Neural cell (in vitro differentiated cells): Measurements from ENCODE around the gene KRT80. TPM values are rescaled to one million over a fixed set of nuclear protein-coding genes. Genes with fewer than 3 reads are reported as not detected.

Source experiments
- H2AFZ ChIP-seq: fragments of 200-600, 300-800 bp; sonication (generic), shearing (Covaris generic); 2 replicates; pipeline ENCODE4 v1.6.0; 2014; ENCODE audit warnings: low read depth, mild to moderate bottlenecking, antibody characterized with exemption, low read length, moderate library complexity
- H3F3A ChIP-seq: fragments of 200-600 bp; shearing (Covaris generic); 2 replicates; pipeline ENCODE4 v1.6.1; 2016; ENCODE audit warnings: mild to moderate bottlenecking, moderate library complexity, mixed read lengths, antibody characterized with exemption, low read length; ENCODE audit not compliant: insufficient read depth, poor library complexity, severe bottlenecking
- H3K27ac ChIP-seq: fragments of 200-600, 300-800 bp; sonication (generic), shearing (Covaris generic); 2 replicates; pipeline ENCODE4 v1.5.1; 2014; ENCODE audit warnings: mild to moderate bottlenecking, low read length, moderate library complexity
- H3K27me3 ChIP-seq: fragments of 300-800, 200-600 bp; sonication (generic), shearing (Covaris generic); 2 replicates; pipeline ENCODE4 v1.6.0; 2014; ENCODE audit warnings: mild to moderate bottlenecking, low read depth, low read length, moderate library complexity; ENCODE audit not compliant: insufficient read depth
- H3K36me3 ChIP-seq: fragments of 300-800, 200-600 bp; sonication (generic), shearing (Covaris generic); 2 replicates; pipeline ENCODE4 v1.5.1; 2014; ENCODE audit warnings: mild to moderate bottlenecking, antibody characterized with exemption, low read length, moderate library complexity; ENCODE audit not compliant: insufficient read depth
- H3K4me2 ChIP-seq: fragments of 300-800, 200-600 bp; sonication (generic), shearing (Covaris generic); 2 replicates; pipeline ENCODE4 v1.6.0; 2014; ENCODE audit warnings: mild to moderate bottlenecking, low read length
- H3K4me3 ChIP-seq: fragments of 300-800, 200-600 bp; sonication (generic), shearing (Covaris generic); 2 replicates; pipeline ENCODE4 v1.5.1; 2014; ENCODE audit warnings: mild to moderate bottlenecking, low read length, moderate library complexity
- H3K79me2 ChIP-seq: fragments of 200-600 bp; shearing (Covaris generic); replicated peaks from 2 replicates; pipeline ENCODE4 v1.6.0; 2014; ENCODE audit warnings: mild to moderate bottlenecking, low read length, moderate library complexity; ENCODE audit not compliant: insufficient read depth
- H3K9ac ChIP-seq: fragments of 300-800, 200-600 bp; sonication (generic), shearing (Covaris generic); 2 replicates; pipeline ENCODE4 v1.6.1; 2016; ENCODE audit warnings: mild to moderate bottlenecking, low read length, mixed read lengths
- H3K9me2 ChIP-seq: fragments of 200-600 bp; shearing (Covaris generic); 2 replicates; pipeline ENCODE4 v1.6.1; 2016; ENCODE audit warnings: mild to moderate bottlenecking, low read length, mixed read lengths; ENCODE audit not compliant: insufficient read depth
- H3K9me3 ChIP-seq: fragments of 200-600, 300-800 bp; sonication (generic), shearing (Covaris generic); 2 replicates; pipeline ENCODE4 v1.6.1; 2016; ENCODE audit warnings: mild to moderate bottlenecking, mixed run types, low read length, moderate library complexity, mixed read lengths
- H4K20me1 ChIP-seq: fragments of 200-600 bp; shearing (Covaris generic); 2 replicates; pipeline ENCODE4 v1.6.1; 2016; ENCODE audit warnings: mild to moderate bottlenecking, mixed run types; ENCODE audit not compliant: insufficient read depth
- EP300 ChIP-seq: fragments of 450-650 bp; conservative IDR thresholded peaks from 2 replicates; pipeline ENCODE4 v1.6.1; 2014; ENCODE audit warnings: antibody characterized with exemption, mild to moderate bottlenecking, moderate library complexity; ENCODE audit not compliant: poor library complexity, severe bottlenecking
- EZH2 ChIP-seq: fragments of 200-600, 300-800 bp; shearing (Covaris generic), sonication (generic); IDR thresholded peaks from 2 replicates; pipeline ENCODE4 v1.6.1; 2014; ENCODE audit warnings: antibody characterized with exemption, low read length, borderline replicate concordance, mild to moderate bottlenecking; ENCODE audit not compliant: insufficient read depth, poor library complexity, severe bottlenecking
- MXI1 ChIP-seq: fragments of 450-650 bp; conservative IDR thresholded peaks from 2 replicates; pipeline ENCODE4 v1.6.1; 2014; ENCODE audit warnings: antibody characterized with exemption, mild to moderate bottlenecking; ENCODE audit not compliant: poor library complexity, severe bottlenecking
- POLR2AphosphoS5 ChIP-seq: IDR thresholded peaks from 2 replicates; pipeline ENCODE4 v1.6.1; 2012
- RAD21 ChIP-seq: fragments of 450-650 bp; conservative IDR thresholded peaks from 2 replicates; pipeline ENCODE4 v1.6.1; 2014; ENCODE audit warnings: antibody characterized with exemption, mild to moderate bottlenecking, moderate library complexity
- SMC3 ChIP-seq: fragments of 450-650 bp; conservative IDR thresholded peaks from 2 replicates; pipeline ENCODE4 v1.6.1; 2014; ENCODE audit warnings: antibody characterized with exemption, mild to moderate bottlenecking, moderate library complexity; ENCODE audit not compliant: poor library complexity
- TAF1 ChIP-seq: IDR thresholded peaks from 2 replicates; pipeline ENCODE4 v1.6.1; 2012; ENCODE audit warnings: low read depth
- polyA plus RNA-seq: library from polyadenylated mRNA; depleted of rRNA; stranded (reverse); fragments of >200 nt; gene quantifications from 2 replicates; pipeline ENCODE4 v1.2.3, GENCODE V29; 2014
- TF ChIP-seq, protein P1 (sequence below): fragments of 450-650 bp; IDR thresholded peaks from 2 replicates; pipeline ENCODE4 v1.5.1; 2014; ENCODE audit warnings: antibody characterized with exemption, mild to moderate bottlenecking, moderate library complexity; ENCODE audit not compliant: poor library complexity, severe bottlenecking
- TF ChIP-seq, protein P2 (sequence below): IDR thresholded peaks from 2 replicates; pipeline ENCODE4 v1.6.1; 2012; ENCODE audit warnings: borderline replicate concordance

KRT80 gene
- polyA plus RNA-seq, 1 donor from 2014 or later: not detected

DNA sequence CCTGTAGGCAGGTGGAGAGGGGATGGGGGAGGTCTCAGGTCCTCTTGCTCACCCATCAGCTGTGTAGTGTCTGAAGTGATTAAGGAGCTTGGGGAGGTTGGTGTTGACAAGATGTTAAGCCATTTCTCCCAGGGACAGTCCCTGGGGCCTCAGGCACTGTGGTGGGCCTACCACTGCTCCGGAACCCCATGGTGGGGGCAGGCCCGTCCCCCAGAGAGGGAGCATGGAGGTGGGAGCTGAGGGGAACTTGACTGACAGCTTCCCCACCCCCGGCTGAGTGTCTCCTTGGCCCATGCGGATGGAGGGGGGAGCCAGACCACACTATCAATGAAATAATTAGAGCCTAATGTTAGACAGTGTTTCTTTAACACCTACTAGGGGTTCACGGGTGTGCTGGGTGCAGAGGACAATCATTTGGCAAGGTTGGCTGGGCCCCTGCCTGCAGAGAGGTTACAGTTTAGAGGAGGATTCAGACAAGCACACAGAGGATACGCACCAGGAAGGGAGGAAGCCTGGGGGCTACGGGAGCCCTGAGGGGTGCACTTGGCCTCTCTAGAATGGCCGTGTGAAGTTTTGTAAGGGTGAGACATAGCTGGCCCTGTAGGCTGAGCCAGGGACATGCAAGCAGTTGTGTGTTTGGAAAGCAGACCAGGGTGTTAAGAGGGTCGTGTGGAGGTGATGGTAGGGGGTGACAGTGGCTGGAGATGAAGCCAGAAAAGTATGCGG lies 19.3 kb upstream of the KRT80 start:
- H3K79me2 ChIP-seq: no peaks in the 10 kb centered on the region
- H3K4me2 ChIP-seq: no peak overlapping the region
- TF ChIP-seq MXI1: no peak
- no peak for TF ChIP-seq EP300
- TF ChIP-seq, protein P1, sequence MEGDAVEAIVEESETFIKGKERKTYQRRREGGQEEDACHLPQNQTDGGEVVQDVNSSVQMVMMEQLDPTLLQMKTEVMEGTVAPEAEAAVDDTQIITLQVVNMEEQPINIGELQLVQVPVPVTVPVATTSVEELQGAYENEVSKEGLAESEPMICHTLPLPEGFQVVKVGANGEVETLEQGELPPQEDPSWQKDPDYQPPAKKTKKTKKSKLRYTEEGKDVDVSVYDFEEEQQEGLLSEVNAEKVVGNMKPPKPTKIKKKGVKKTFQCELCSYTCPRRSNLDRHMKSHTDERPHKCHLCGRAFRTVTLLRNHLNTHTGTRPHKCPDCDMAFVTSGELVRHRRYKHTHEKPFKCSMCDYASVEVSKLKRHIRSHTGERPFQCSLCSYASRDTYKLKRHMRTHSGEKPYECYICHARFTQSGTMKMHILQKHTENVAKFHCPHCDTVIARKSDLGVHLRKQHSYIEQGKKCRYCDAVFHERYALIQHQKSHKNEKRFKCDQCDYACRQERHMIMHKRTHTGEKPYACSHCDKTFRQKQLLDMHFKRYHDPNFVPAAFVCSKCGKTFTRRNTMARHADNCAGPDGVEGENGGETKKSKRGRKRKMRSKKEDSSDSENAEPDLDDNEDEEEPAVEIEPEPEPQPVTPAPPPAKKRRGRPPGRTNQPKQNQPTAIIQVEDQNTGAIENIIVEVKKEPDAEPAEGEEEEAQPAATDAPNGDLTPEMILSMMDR: no peak
- no peak for TF ChIP-seq EZH2
- TF ChIP-seq RAD21: no peak
- TF ChIP-seq POLR2AphosphoS5: no peak
- TF ChIP-seq, protein P2, sequence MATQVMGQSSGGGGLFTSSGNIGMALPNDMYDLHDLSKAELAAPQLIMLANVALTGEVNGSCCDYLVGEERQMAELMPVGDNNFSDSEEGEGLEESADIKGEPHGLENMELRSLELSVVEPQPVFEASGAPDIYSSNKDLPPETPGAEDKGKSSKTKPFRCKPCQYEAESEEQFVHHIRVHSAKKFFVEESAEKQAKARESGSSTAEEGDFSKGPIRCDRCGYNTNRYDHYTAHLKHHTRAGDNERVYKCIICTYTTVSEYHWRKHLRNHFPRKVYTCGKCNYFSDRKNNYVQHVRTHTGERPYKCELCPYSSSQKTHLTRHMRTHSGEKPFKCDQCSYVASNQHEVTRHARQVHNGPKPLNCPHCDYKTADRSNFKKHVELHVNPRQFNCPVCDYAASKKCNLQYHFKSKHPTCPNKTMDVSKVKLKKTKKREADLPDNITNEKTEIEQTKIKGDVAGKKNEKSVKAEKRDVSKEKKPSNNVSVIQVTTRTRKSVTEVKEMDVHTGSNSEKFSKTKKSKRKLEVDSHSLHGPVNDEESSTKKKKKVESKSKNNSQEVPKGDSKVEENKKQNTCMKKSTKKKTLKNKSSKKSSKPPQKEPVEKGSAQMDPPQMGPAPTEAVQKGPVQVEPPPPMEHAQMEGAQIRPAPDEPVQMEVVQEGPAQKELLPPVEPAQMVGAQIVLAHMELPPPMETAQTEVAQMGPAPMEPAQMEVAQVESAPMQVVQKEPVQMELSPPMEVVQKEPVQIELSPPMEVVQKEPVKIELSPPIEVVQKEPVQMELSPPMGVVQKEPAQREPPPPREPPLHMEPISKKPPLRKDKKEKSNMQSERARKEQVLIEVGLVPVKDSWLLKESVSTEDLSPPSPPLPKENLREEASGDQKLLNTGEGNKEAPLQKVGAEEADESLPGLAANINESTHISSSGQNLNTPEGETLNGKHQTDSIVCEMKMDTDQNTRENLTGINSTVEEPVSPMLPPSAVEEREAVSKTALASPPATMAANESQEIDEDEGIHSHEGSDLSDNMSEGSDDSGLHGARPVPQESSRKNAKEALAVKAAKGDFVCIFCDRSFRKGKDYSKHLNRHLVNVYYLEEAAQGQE: no peak
- TF ChIP-seq TAF1: no peak
- TF ChIP-seq SMC3: no peak
- H3F3A ChIP-seq: no peaks in the 10 kb centered on the region
- H3K4me3 ChIP-seq: no peak overlapping the region
- no peaks in the 10 kb centered on the region for H3K27me3 ChIP-seq
- H3K9ac ChIP-seq: no peak overlapping the region
- no peaks in the 10 kb centered on the region for H3K36me3 ChIP-seq
- no peaks in the 10 kb centered on the region for H4K20me1 ChIP-seq
- H3K9me2 ChIP-seq: no peaks in the 10 kb centered on the region
- no peak overlapping the region for H3K27ac ChIP-seq
- H2AFZ ChIP-seq: no peak overlapping the region
- no peaks in the 10 kb centered on the region for H3K9me3 ChIP-seq

DNA sequence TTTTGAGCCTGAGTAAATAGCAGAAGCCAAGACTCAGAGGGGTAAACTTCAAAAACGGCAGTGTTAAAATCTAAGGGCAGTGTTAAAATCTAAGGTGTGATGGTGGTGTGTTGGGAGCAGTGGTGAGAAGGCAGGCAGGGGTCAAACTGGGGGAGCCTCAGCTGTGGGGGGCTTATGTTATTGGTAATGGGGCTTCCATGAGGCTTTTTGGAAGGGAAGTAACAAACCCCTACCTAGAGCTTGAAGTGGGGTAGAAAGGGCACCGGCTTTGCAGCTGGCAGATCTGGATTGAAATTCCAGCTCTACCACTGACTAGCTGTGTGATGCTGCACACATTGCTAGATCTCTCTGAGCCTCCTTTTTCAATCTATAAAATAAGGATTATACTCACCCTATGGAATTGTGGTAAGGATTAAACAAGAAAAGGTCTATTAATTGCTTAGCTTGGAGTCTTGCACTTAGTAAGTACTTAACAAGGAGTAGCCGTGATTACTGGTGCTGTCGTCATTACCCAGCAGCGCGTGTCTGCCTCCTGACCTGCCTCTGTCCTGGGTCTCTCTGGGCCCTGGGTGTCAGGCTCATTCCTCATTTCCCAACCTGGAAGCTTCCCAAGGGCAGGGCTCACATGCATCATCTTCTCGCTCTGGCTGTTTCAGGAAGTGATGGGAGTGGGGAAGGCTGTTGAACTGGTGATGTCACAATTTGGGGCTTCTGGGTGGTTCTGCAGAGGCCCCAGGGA lies 18.5 kb upstream of the KRT80 start:
- no peak overlapping the region for H3K9ac ChIP-seq
- no peaks in the 10 kb centered on the region for H3K27me3 ChIP-seq
- TF ChIP-seq, protein P2: no peak
- TF ChIP-seq, protein P1: no peak
- H3K79me2 ChIP-seq: no peaks in the 10 kb centered on the region
- H3F3A ChIP-seq: no peaks in the 10 kb centered on the region
- no peaks in the 10 kb centered on the region for H3K9me3 ChIP-seq
- H3K4me2 ChIP-seq: no peak overlapping the region
- H3K9me2 ChIP-seq: no peaks in the 10 kb centered on the region
- no peak overlapping the region for H3K27ac ChIP-seq
- H3K36me3 ChIP-seq: no peaks in the 10 kb centered on the region
- H3K4me3 ChIP-seq: no peak overlapping the region
- no peaks in the 10 kb centered on the region for H4K20me1 ChIP-seq
- H2AFZ ChIP-seq: no peak overlapping the region
